Adrenal gland (tissue), 12 donors: ENCODE data around the gene ZNF280C. TPM values are rescaled to one million over a fixed set of nuclear protein-coding genes. Genes with fewer than 3 reads are reported as not detected.

ENCODE experiments used
- DNase-seq, 7 donors: peaks; one replicate each; pipeline ENCODE4 v3.0.0-alpha.2; 2019 to 2020
- H3K27ac ChIP-seq, 5 donors: fragments of 200-600 bp; sonication (generic) in 4 of 5; 1 replicate in 3 of 5; 2 replicates in 2 of 5; pipeline versions ENCODE4 v1.5.1 to v1.8.0; 2016 to 2020; ENCODE audit warnings: mild to moderate bottlenecking in 1 of 5
- H3K27me3 ChIP-seq: fragments of 200-600 bp; 2 replicates; pipeline ENCODE4 v1.8.0; 2021
- H3K36me3 ChIP-seq, 2 donors: fragments of 200-600 bp; replicated peaks in 1 of 2; 1 replicate in 1 of 2; 2 replicates in 1 of 2; pipeline versions ENCODE4 v1.5.1 to v1.8.0; 2018 to 2022
- H3K4me1 ChIP-seq, 2 donors: fragments of 200-600 bp; replicated peaks in 1 of 2; 1 replicate in 1 of 2; 2 replicates in 1 of 2; pipeline versions ENCODE4 v1.5.1 to v1.8.0; 2018 to 2021
- H3K4me3 ChIP-seq, 4 donors: fragments of 200-600 bp; sonication (generic) in 3 of 4; one replicate each; pipeline ENCODE4 v1.5.1; 2016 to 2018
- H3K9me3 ChIP-seq, 3 donors: fragments of 200-600 bp; sonication (generic) in 1 of 3; replicated peaks in 1 of 3; 1 replicate in 2 of 3; 2 replicates in 1 of 3; pipeline versions ENCODE4 v1.5.1 to v1.8.0; 2016 to 2021
- POLR2A ChIP-seq, 2 donors: fragments of 450-650 bp; IDR thresholded peaks; one replicate each; pipeline ENCODE4 v1.6.1; 2017; ENCODE audit warnings: antibody characterized with exemption in 2 of 2, mild to moderate bottlenecking in 2 of 2, moderate library complexity in 1 of 2
- WGBS, 4 donors: extraction: QIAGEN DNeasy Blood & Tissue Kit in 2 of 4; methylation state at CpG; one replicate each; pipeline versions ENCODE4 v1.1.5 to v1.1.7; 2013 to 2017; 5-methylcytosine and 5-hydroxymethylcytosine counted together
- intact Hi-C, 2 donors: fragments of 100-400 bp; cut with DNase I; formaldehyde crosslinking; loops; one replicate each; pipeline versions ENCODE4 v1.14.1 to v1.15.0; 2022 to 2023
- polyA plus RNA-seq, 3 donors: library from polyadenylated mRNA; stranded (reverse); fragments of 200-250 nt in 2 of 3; fragments of 350-450 nt in 1 of 3; fragmentation: Illumina TruSeq in 1 of 3; extraction: RNeasy Lipid Tissue Mini Kit (QIAGEN cat#74804) in 1 of 3; gene quantifications; one replicate each; pipeline ENCODE4 v1.2.3, GENCODE V29; 2013 to 2014
- small RNA-seq, 2 donors: library from RNA; depleted of rRNA; stranded (forward); fragments of <200 nt; gene quantifications; one replicate each; pipeline ENCODE3, GENCODE V24; 2016
- total RNA-seq, 9 donors: library from RNA; depleted of rRNA in 4 of 9; stranded (reverse); fragments of >200 nt in 4 of 9; fragments of 120-200 nt in 1 of 9; fragmentation: NEBNext Ultra II Directional in 1 of 9; extraction: Animal tissue kit (Norgen Biotek cat#: 25700) in 1 of 9; gene quantifications; one replicate each; pipeline versions ENCODE4 v1.1.0 to v1.2.4, GENCODE V29; 2013 to 2023
- TF ChIP-seq, protein P1 (sequence below), 6 experiments: fragments of 450-650 bp in 4 of 6; fragments of 200-600 bp in 2 of 6; sonication (generic) in 1 of 6; IDR thresholded peaks; 1 replicate in 5 of 6; 2 replicates in 1 of 6; pipeline versions ENCODE4 v1.5.1 to v1.8.0; 2016 to 2021; ENCODE audit warnings: antibody characterized with exemption in 6 of 6, mild to moderate bottlenecking in 2 of 6, moderate library complexity in 1 of 6
- donor health status: healthy with polysubstance abuse.
- donor health status: Bipolar disorder and iron deficiency.
- donor health status: DM: yes; HTN: yes; CAD: no.
- donor health status: DM: no; HTN: no; CAD: no.
- donor health status: DM: no; HTN: no; CAD: no.
- donor health status: DM: yes; HTN: yes; CAD: no.

ZNF280C gene
- total and polyA plus RNA-seq, 12 donors, result 1.0 to 7.3 (median 3.9) TPM

DNA sequence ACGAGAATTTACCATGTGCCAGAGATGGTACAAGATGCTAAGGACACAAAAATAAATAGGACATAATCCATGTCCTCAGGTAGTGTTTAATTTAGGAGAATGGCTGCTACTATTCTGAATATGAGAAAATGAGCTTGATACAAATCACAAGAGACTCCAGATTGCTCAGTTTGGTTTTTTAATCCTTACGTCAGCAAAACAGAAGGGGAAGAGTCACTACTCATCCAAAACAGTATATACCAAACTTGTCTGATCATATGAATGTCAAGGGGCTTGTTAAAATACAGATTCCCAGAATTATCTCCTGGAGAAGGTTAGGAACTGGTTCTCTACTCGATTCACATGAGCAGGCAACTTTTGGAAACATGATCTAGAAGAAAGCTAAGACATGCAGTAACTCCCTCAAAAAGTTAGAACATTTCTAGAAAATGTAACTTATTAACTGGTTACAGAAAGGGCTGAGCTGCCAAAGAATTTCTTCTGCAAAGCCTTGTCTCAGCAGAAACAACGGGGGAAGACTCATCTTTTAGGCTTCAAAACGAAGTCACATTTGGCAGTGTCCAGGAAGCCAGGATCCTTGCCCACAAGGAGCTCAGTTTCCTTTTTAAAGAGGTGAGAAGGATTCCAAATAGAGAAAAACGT, 106.5 kb downstream of the ZNF280C start:
- H3K27ac ChIP-seq, result no peak overlapping the region
- intact Hi-C loops, result no loop called here

DNA sequence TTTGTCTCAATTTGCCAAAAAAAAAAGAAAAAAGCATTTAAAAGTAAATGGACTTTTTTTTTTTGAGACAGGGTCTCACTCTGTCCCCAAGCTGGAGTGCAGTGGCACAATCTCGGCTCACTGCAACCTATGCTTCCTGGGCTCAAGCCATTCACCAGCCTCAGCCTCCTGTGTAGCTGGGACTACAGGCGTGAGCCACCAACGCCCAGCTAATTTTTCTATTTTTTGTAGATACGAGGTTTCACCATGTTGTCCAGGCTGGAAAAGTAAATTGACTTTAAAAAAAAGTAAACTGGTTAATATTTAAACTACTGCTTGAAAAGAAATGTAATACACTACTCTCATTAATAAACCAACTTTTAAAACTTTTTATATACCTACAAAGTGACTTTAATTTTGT, 108.9 kb downstream of the ZNF280C start:
- H3K27ac ChIP-seq, result no peak overlapping the region
- H3K4me3 ChIP-seq, result no peak overlapping the region
- H3K9me3 ChIP-seq, result no peaks in the 10 kb centered on the region
- no peak for TF ChIP-seq POLR2A (IDR thresholded peaks at IDR 0.05)
- intact Hi-C loops, result no loop called here
- H3K27me3 ChIP-seq, result no peaks in the 10 kb centered on the region
- H3K4me1 ChIP-seq, result peaks cover 7 to 8% of the 10 kb centered on the region in 2 donors
- 72 to 88% (median 82%) methylated on average over 4 of the region's 4 CpGs for WGBS, 4 donors
- no peak for DNase-seq
- H3K36me3 ChIP-seq, result no peaks in the 10 kb centered on the region

More for the DNA sequence above, 106.5 kb downstream of the ZNF280C start:
- TF ChIP-seq, protein P1, sequence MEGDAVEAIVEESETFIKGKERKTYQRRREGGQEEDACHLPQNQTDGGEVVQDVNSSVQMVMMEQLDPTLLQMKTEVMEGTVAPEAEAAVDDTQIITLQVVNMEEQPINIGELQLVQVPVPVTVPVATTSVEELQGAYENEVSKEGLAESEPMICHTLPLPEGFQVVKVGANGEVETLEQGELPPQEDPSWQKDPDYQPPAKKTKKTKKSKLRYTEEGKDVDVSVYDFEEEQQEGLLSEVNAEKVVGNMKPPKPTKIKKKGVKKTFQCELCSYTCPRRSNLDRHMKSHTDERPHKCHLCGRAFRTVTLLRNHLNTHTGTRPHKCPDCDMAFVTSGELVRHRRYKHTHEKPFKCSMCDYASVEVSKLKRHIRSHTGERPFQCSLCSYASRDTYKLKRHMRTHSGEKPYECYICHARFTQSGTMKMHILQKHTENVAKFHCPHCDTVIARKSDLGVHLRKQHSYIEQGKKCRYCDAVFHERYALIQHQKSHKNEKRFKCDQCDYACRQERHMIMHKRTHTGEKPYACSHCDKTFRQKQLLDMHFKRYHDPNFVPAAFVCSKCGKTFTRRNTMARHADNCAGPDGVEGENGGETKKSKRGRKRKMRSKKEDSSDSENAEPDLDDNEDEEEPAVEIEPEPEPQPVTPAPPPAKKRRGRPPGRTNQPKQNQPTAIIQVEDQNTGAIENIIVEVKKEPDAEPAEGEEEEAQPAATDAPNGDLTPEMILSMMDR (IDR thresholded peaks at IDR 0.05), result no peak
- no peak for TF ChIP-seq POLR2A (IDR thresholded peaks at IDR 0.05)
- Histone ChIP-seq H3K9me3 (no peaks in the 10 kb centered on the region), H3K27me3 (no peaks in the 10 kb centered on the region), H3K4me3 (no peak overlapping the region), H3K36me3 (no peaks in the 10 kb centered on the region), H3K4me1 (peaks cover 7 to 9% of the 10 kb centered on the region in 2 donors)
- no peak for DNase-seq
- WGBS, 4 donors, result 45 to 63% (median 47%) methylated on average over 6 of the region's 6 CpGs

DNA sequence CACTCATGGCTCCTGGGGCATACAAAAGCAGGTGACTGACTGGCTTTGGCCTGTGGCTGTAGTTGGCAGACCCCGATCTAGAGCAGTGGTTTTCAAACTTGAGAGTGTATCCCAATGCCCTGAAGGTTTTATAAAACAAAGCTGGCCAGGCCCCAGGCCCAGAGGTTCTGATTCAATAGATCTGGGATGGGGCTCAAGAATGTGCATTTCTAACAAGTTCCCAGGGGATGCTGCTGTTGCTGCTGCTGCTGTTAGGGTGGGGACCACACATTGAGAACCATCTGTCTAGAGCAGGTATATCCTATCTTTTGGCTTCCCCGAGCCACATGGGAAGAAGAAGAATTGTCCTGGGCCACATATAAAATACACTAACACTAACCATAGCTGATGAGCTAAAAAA, 110.4 kb downstream of the ZNF280C start:
- Histone ChIP-seq H3K27ac (no peak overlapping the region), H3K36me3 (no peaks in the 10 kb centered on the region), H3K4me1 (peaks cover 0 to 3% of the 10 kb centered on the region in 2 donors), H3K9me3 (no peaks in the 10 kb centered on the region), H3K4me3 (no peak overlapping the region), H3K27me3 (no peaks in the 10 kb centered on the region)
- no peak for DNase-seq
- intact Hi-C loops, result no loop called here
- TF ChIP-seq, protein P1 (IDR thresholded peaks at IDR 0.05), result no peak
- no peak for TF ChIP-seq POLR2A (IDR thresholded peaks at IDR 0.05)
- 66 to 97% (median 78%) methylated on average over 2 of the region's 2 CpGs for WGBS, 4 donors

DNA sequence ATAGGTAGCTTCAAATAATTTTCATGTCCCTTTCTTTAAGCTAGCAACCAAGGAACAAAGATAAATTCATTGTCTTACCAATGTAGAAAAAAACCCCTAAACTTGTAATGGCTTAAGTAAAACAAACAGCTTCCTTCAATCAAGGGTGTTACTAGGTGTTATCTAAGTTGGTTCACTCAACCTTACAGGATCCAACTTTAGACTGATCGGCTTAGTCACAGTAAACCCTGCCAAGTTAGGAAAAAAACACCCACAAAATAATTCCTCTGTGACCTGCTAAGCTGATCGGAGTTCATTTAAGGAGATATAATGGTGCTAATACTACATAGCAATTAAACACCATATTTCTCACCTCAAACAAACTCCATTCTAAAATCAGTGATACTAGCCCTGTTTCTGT, 113.1 kb downstream of the ZNF280C start:
- no peaks in the 10 kb centered on the region for H3K36me3 ChIP-seq
- no peak for TF ChIP-seq POLR2A (IDR thresholded peaks at IDR 0.05)
- TF ChIP-seq, protein P1 (IDR thresholded peaks at IDR 0.05), result no peak
- no peak for DNase-seq
- H3K27me3 ChIP-seq, result no peaks in the 10 kb centered on the region
- H3K4me3 ChIP-seq, result no peak overlapping the region
- no peaks in the 10 kb centered on the region for H3K4me1 ChIP-seq
- H3K27ac ChIP-seq, result no peak overlapping the region
- intact Hi-C loops, result no loop called here
- H3K9me3 ChIP-seq, result no peaks in the 10 kb centered on the region
- WGBS, 4 donors, result 43 to 69% (median 52%) methylated on average over 2 of the region's 2 CpGs

Small RNA genes lying within 50 kb of the gene (small RNA-seq; reads per million reads assigned to genes)
- gene RNU6-1130P, result 0 reads per million in 2 donors

Other genes with a start within 250 kb of the ZNF280C start
- gene ELF4, start 158.4 kb downstream of the ZNF280C start, total RNA-seq, result 10 to 100 TPM in 1 of 9 donors, 1 to 10 TPM in 8; 2.7 to 16.7 (median 7.9) TPM
- 1 to 10 TPM; 3.1 to 4.5 (median 3.5) TPM for gene ELF4, start 158.4 kb downstream of the ZNF280C start, polyA plus RNA-seq
- gene AIFM1, start 103.1 kb downstream of the ZNF280C start, total RNA-seq, result 100 to 1,000 TPM in 1 of 9 donors, 10 to 100 TPM in 8; 37.4 to 101 (median 65.4) TPM
- gene AIFM1, start 103.1 kb downstream of the ZNF280C start, polyA plus RNA-seq, result 100 to 1,000 TPM in 1 of 3 donors, 10 to 100 TPM in 2; 41.2 to 163 (median 73.9) TPM
- 1 to 10 TPM in 6 of 9 donors, under 1 TPM in 3; 0.24 to 7.6 (median 1.4) TPM for gene RAB33A, start 96.9 kb downstream of the ZNF280C start, total RNA-seq
- 1 to 10 TPM in 2 of 3 donors, under 1 TPM in 1; 0.40 to 1.4 (median 1.0) TPM for gene RAB33A, start 96.9 kb downstream of the ZNF280C start, polyA plus RNA-seq
- gene SLC25A14, start 71.0 kb upstream of the ZNF280C start, total RNA-seq, result 10 to 100 TPM in 6 of 9 donors, 1 to 10 TPM in 3; 4.8 to 22.9 (median 11.1) TPM
- 10 to 100 TPM; 17.1 to 29.2 (median 28.9) TPM for gene SLC25A14, start 71.0 kb upstream of the ZNF280C start, polyA plus RNA-seq
- gene GPR119, start 116.8 kb upstream of the ZNF280C start, total RNA-seq, result not detected
- not detected for gene GPR119, start 116.8 kb upstream of the ZNF280C start, polyA plus RNA-seq
- 10 to 100 TPM in 8 of 9 donors, 1 to 10 TPM in 1; 8.0 to 30.9 (median 12.2) TPM for gene RBMX2, start 133.1 kb upstream of the ZNF280C start, total RNA-seq
- gene RBMX2, start 133.1 kb upstream of the ZNF280C start, polyA plus RNA-seq, result 10 to 100 TPM; 25.1 to 42.1 (median 41.2) TPM